Measurements from ENCODE around the gene GRB10. TPM values are rescaled to one million over a fixed set of nuclear protein-coding genes. Genes with fewer than 3 reads are reported as not detected.

The GRB10 gene
- total RNA-seq, 4 donors from 2014 or later = 40.4 to 88.6 (median 61.1) TPM

DNA sequence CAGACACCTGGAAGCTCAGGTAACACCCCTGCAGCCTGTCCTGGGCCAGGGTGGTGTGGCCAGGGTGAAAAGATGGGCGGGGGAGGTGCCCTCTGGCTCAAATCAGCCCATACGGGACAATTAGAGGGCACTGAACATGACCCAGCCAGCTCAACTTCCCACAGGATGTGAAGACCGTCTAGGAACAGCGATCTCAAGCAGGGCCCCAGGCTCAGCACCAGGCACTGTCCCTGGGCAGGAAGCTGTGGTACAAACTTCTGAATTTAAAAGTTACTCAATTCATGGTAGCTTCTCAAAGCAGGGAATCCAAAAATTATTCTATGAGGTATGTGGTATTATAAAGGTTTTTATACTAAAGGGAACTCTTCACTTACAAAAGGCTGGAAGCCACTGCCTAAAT lies 5.1 kb upstream of the GRB10 start:
- intact Hi-C loops (cut with DNase I; ENCODE audit: low total_unique reads) = no loop called here
- DNase-seq = no peak
- no peak for ATAC-seq
- no peaks in the 10 kb centered on the region for H3K9me3 ChIP-seq
- no peak for TF ChIP-seq CTCF (IDR thresholded peaks at IDR 0.05 in 4 of 5, conservative IDR thresholded peaks at IDR 0.05 in 1 of 5)
- TF ChIP-seq POLR2A (IDR thresholded peaks at IDR 0.05) = no peak
- H3K4me1 ChIP-seq = peaks cover 49 to 54% of the 10 kb centered on the region in 2 donors
- H3K27me3 ChIP-seq = no peaks in the 10 kb centered on the region
- no peak overlapping the region for H3K4me3 ChIP-seq
- H3K27ac ChIP-seq = no peak overlapping the region
- in situ Hi-C loops (cut with MboI; ENCODE audit: low sequenced_read_pairs in 4 of 4) = loop anchor here in 3 of 4 donors (25.0 kb wide), 2 partner anchors 274 to 326 kb away; partner anchors contain the start of gene FIGNL1 (in 2 of the 3)
- no peaks in the 10 kb centered on the region for H3K36me3 ChIP-seq

DNA sequence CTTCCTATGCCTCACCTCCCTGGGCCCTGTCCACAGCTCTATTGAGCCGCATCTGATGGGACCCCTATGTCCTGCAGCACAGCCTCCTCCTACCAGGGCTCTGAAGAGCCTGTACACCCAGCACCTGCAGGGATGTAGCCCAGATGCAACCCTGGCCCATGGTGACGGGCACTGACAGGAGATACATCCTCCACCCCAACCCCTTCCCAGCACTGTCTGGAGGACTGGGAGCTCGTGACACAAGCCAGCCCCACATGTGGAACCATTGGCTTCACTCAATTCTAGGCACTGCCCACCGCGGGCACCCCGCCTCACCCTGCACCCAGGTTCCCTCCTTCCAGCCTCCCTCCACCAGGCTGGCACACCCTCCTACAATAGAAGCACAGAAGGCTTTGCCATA lies 2.6 kb upstream of the GRB10 start:
- DNase-seq (no peak), ATAC-seq (no peak)
- TF ChIP-seq CTCF (IDR thresholded peaks at IDR 0.05 in 4 of 5, conservative IDR thresholded peaks at IDR 0.05 in 1 of 5) = no peak
- no peak for TF ChIP-seq POLR2A (IDR thresholded peaks at IDR 0.05)
- no peaks in the 10 kb centered on the region for H3K9me3 ChIP-seq
- H3K36me3 ChIP-seq = no peaks in the 10 kb centered on the region
- peaks cover 45 to 53% of the 10 kb centered on the region in 2 donors for H3K4me1 ChIP-seq
- no peak overlapping the region for H3K27ac ChIP-seq
- intact Hi-C loops (cut with DNase I; ENCODE audit: low total_unique reads) (no loop called here), in situ Hi-C loops (cut with MboI; ENCODE audit: low sequenced_read_pairs in 4 of 4) (loop anchor here in 3 of 4 donors (25.0 kb wide), 2 partner anchors 277 to 323 kb away; partner anchors contain the start of gene FIGNL1 (in 2 of the 3))
- H3K27me3 ChIP-seq = no peaks in the 10 kb centered on the region
- no peak overlapping the region for H3K4me3 ChIP-seq

DNA sequence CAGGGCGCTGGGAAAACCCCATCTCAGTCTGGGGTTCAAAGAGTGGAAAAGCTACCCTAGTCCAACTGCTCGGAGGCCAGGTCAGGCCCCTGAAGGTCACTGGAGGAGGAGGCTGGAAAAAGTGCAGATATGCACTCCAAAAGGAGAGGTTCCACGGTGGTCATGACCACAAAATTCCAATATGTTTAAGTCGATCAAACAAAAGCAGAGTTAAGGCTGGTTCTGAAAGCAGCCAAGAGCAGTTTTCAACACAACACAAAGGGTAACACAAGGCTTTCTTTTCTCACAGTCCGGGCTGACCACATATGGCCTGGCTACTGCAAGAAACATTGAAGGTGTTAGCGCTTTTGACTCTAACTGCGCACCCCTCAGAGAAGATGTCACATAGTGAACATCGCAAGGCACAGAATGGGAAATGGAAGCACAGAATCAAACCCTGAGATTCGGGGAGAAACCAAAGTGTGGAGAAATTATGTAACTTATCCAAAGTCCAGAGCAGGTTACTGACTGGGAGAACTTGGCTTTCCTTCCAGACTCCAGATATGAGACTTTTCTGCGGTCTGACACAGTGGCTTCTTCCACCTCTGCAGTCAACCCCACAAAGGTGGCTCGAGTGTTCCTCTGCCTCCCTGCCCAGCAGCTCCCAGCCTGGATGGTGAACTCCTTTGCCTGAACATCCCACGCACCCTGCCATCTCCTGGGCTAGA lies 1.3 kb upstream of the GRB10 start:
- peaks cover 44 to 51% of the 10 kb centered on the region in 2 donors for H3K4me1 ChIP-seq
- H3K27ac ChIP-seq = no peak overlapping the region
- no peak for ATAC-seq
- H3K27me3 ChIP-seq = no peaks in the 10 kb centered on the region
- H3K4me3 ChIP-seq = no peak overlapping the region
- no peaks in the 10 kb centered on the region for H3K9me3 ChIP-seq
- no peak for DNase-seq
- intact Hi-C loops (cut with DNase I; ENCODE audit: low total_unique reads) (loop anchor here (5.0 kb wide), 1 partner anchor 378 kb away; no protein-coding TSS in a partner anchor), in situ Hi-C loops (cut with MboI; ENCODE audit: low sequenced_read_pairs in 4 of 4) (loop anchor here in 3 of 4 donors (25.0 kb wide), 2 partner anchors 278 to 322 kb away; partner anchors contain the start of gene FIGNL1 (in 2 of the 3))
- TF ChIP-seq CTCF (IDR thresholded peaks at IDR 0.05 in 4 of 5, conservative IDR thresholded peaks at IDR 0.05 in 1 of 5) (no peak), POLR2A (IDR thresholded peaks at IDR 0.05) (no peak)
- H3K36me3 ChIP-seq = no peaks in the 10 kb centered on the region

GRCh38 chr7:50783303-50783702 lies 607 bp upstream of the GRB10 start:
- no peak for TF ChIP-seq CTCF (IDR thresholded peaks at IDR 0.05 in 4 of 5, conservative IDR thresholded peaks at IDR 0.05 in 1 of 5)
- no peak for TF ChIP-seq POLR2A (IDR thresholded peaks at IDR 0.05)
- Histone ChIP-seq H3K27ac (no peak overlapping the region), H3K9me3 (no peaks in the 10 kb centered on the region), H3K4me3 (peak overlapping the region; percentile 43 to 59 (median 50)), H3K27me3 (no peaks in the 10 kb centered on the region), H3K36me3 (no peaks in the 10 kb centered on the region), H3K4me1 (peaks cover 44 to 51% of the 10 kb centered on the region in 2 donors)
- in situ Hi-C loops (cut with MboI; ENCODE audit: low sequenced_read_pairs in 4 of 4) = loop anchor here in 3 of 4 donors (25.0 kb wide), 2 partner anchors 279 to 321 kb away; partner anchors contain the start of gene FIGNL1 (in 2 of the 3)
- ATAC-seq (no peak), DNase-seq (no peak)
- intact Hi-C loops (cut with DNase I; ENCODE audit: low total_unique reads) = loop anchor here (5.0 kb wide), 1 partner anchor 379 kb away; no protein-coding TSS in a partner anchor
